SK-N-SH (cell line): ENCODE data around the gene BRME1. TPM values are rescaled to one million over a fixed set of nuclear protein-coding genes. Genes with fewer than 3 reads are reported as not detected.

Experiments
- CTCF ChIA-PET: fragments of 300-600, 350-600 bp; formaldehyde crosslinking; extraction: SDS; loops from one replicate; lab custom pipeline; 2021; lab: Yijun Ruan, JAX
- POLR2A ChIA-PET: fragments of 350-600 bp; sonication (Branson Sonifier 250); formaldehyde crosslinking; extraction: SDS; loops from one replicate; lab custom pipeline; 2020; ENCODE audit warnings: antibody characterized with exemption, inconsistent platforms; lab: Yijun Ruan, JAX
- DNase-seq: peaks from one replicate; pipeline ENCODE4 v3.0.0; 2012
- H2AFZ ChIP-seq: fragments of 200-600 bp; sonication (generic); 2 replicates; pipeline ENCODE4 v1.8.1; 2016; ENCODE audit warnings: antibody characterized with exemption, mild to moderate bottlenecking, low read depth
- H3F3A ChIP-seq: fragments of 200-600 bp; sonication (generic); replicated peaks from 2 replicates; pipeline ENCODE3; 2016; ENCODE audit warnings: antibody characterized with exemption, mild to moderate bottlenecking; ENCODE audit not compliant: insufficient read depth
- H3K27ac ChIP-seq, 2 experiments: fragments of 200-500 bp in 1 of 2; fragments of 200-600 bp in 1 of 2; sonication (Bioruptor generic) in 1 of 2; sonication (generic), shearing (Covaris generic) in 1 of 2; 2 replicates each; pipeline versions ENCODE4 v1.5.1 to v1.6.1; 2014 to 2016; ENCODE audit warnings: low read depth in 2 of 2, inconsistent platforms in 1 of 2, low read length in 1 of 2, mild to moderate bottlenecking in 1 of 2, mixed read lengths in 1 of 2
- H3K27me3 ChIP-seq: fragments of 200-600 bp; sonication (generic), shearing (Covaris generic); 2 replicates; pipeline ENCODE4 v1.6.1; 2016; ENCODE audit warnings: mixed run types; ENCODE audit not compliant: insufficient read depth
- H3K36me3 ChIP-seq, 2 experiments: fragments of 200-500 bp in 1 of 2; fragments of 200-600 bp in 1 of 2; sonication (Bioruptor generic) in 1 of 2; sonication (generic) in 1 of 2; replicated peaks in 1 of 2; 2 replicates each; pipeline versions ENCODE3 to v1.5.1; 2014 to 2016; ENCODE audit warnings: low read length in 1 of 2, mild to moderate bottlenecking in 1 of 2; ENCODE audit not compliant: insufficient read depth in 2 of 2, control insufficient read depth in 1 of 2
- H3K4me1 ChIP-seq, 2 experiments: fragments of 200-500 bp in 1 of 2; fragments of 200-600 bp in 1 of 2; sonication (Bioruptor generic) in 1 of 2; sonication (generic), shearing (Covaris generic) in 1 of 2; 2 replicates each; pipeline versions ENCODE4 v1.5.1 to v1.6.1; 2014 to 2016; ENCODE audit warnings: low read depth in 1 of 2, low read length in 1 of 2, mixed run types in 1 of 2; ENCODE audit not compliant: insufficient read depth in 2 of 2, control insufficient read depth in 1 of 2
- H3K4me2 ChIP-seq: fragments of 200-600 bp; sonication (generic), shearing (Covaris generic); 2 replicates; pipeline ENCODE4 v1.6.1; 2017; ENCODE audit warnings: mixed run types
- H3K4me3 ChIP-seq, 2 experiments: fragments of 200-500 bp in 1 of 2; fragments of 200-600 bp in 1 of 2; sonication (Bioruptor generic) in 1 of 2; sonication (generic), shearing (Covaris generic) in 1 of 2; 2 replicates each; pipeline versions ENCODE4 v1.5.1 to v1.8.1; 2014 to 2016; ENCODE audit warnings: low read depth in 2 of 2, inconsistent platforms in 1 of 2, low read length in 1 of 2, mild to moderate bottlenecking in 1 of 2, mixed read lengths in 1 of 2, moderate library complexity in 1 of 2
- H3K79me2 ChIP-seq: fragments of 200-600 bp; sonication (generic); 2 replicates; pipeline ENCODE4 v1.8.1; 2017; ENCODE audit warnings: mild to moderate bottlenecking; ENCODE audit not compliant: insufficient read depth
- H3K9ac ChIP-seq: fragments of 200-600 bp; sonication (generic); 2 replicates; pipeline ENCODE4 v1.6.1; 2017; ENCODE audit warnings: mixed run types
- H3K9me2 ChIP-seq: fragments of 200-600 bp; sonication (generic); 2 replicates; pipeline ENCODE4 v1.6.1; 2017; ENCODE audit warnings: mixed run types
- H3K9me3 ChIP-seq: fragments of 200-600 bp; sonication (generic); 2 replicates; pipeline ENCODE4 v1.6.1; 2017; ENCODE audit warnings: mixed run types, mild to moderate bottlenecking, moderate library complexity
- H4K20me1 ChIP-seq: fragments of 200-600 bp; sonication (generic); 2 replicates; pipeline ENCODE4 v1.6.1; 2017; ENCODE audit warnings: mild to moderate bottlenecking, mixed run types; ENCODE audit not compliant: insufficient read depth
- CTCF ChIP-seq: fragments of 200-600 bp; sonication (generic); IDR thresholded peaks from 2 replicates; pipeline ENCODE4 v1.6.1; 2017; ENCODE audit warnings: antibody characterized with exemption, mild to moderate bottlenecking, moderate library complexity
- ELF1 ChIP-seq: IDR thresholded peaks from 2 replicates; pipeline ENCODE4 v1.4.0; 2012
- EP300 ChIP-seq, 2 experiments: IDR thresholded peaks; 2 replicates each; pipeline versions ENCODE4 v1.4.0 to v1.6.1; 2012; ENCODE audit warnings: borderline replicate concordance in 1 of 2, low read depth in 1 of 2, low read length in 1 of 2
- EZH2phosphoT487 ChIP-seq: fragments of 200-600 bp; sonication (generic); IDR thresholded peaks from 2 replicates; pipeline ENCODE4 v1.6.1; 2017; ENCODE audit warnings: low read depth, mixed run types, mild to moderate bottlenecking, antibody characterized with exemption, moderate library complexity, borderline replicate concordance
- FOSL2 ChIP-seq: IDR thresholded peaks from 2 replicates; pipeline ENCODE4 v1.4.0; 2012; ENCODE audit warnings: low read depth, mild to moderate bottlenecking, moderate library complexity, borderline replicate concordance
- FOXJ3 ChIP-seq: sonication (generic); formaldehyde crosslinking; IDR thresholded peaks from 2 replicates; pipeline ENCODE4 v1.5.1; 2020; ENCODE audit warnings: mild to moderate bottlenecking, missing genetic modification reagents
- FOXM1 ChIP-seq: IDR thresholded peaks from 2 replicates; pipeline ENCODE4 v1.4.0; 2012; ENCODE audit warnings: low read depth, mild to moderate bottlenecking
- GABPA ChIP-seq: IDR thresholded peaks from 2 replicates; pipeline ENCODE4 v1.4.0; 2012; ENCODE audit warnings: low read depth, mild to moderate bottlenecking
- IRF3 ChIP-seq: fragments of 150-350 bp; IDR thresholded peaks from 2 replicates; pipeline ENCODE4 v1.6.1; 2016; ENCODE audit warnings: mild to moderate bottlenecking, low read depth, low read length
- MAX ChIP-seq: IDR thresholded peaks from 2 replicates; pipeline ENCODE4 v1.4.0; 2012; ENCODE audit warnings: low read depth
- MEF2A ChIP-seq: IDR thresholded peaks from 2 replicates; pipeline ENCODE4 v1.4.0; 2012; ENCODE audit warnings: low read depth, borderline replicate concordance
- NFIC ChIP-seq: IDR thresholded peaks from 2 replicates; pipeline ENCODE4 v1.4.0; 2012; ENCODE audit warnings: borderline replicate concordance
- NRF1 ChIP-seq: IDR thresholded peaks from 2 replicates; pipeline ENCODE4 v1.6.1; 2012; ENCODE audit warnings: low read depth, mild to moderate bottlenecking, low read length
- PBX3 ChIP-seq: IDR thresholded peaks from 2 replicates; pipeline ENCODE4; 2012
- RAD21 ChIP-seq: IDR thresholded peaks from 2 replicates; pipeline ENCODE4 v1.6.1; 2012; ENCODE audit warnings: mild to moderate bottlenecking, low read length
- RCOR1 ChIP-seq: fragments of 150-350 bp; IDR thresholded peaks from 2 replicates; pipeline ENCODE4 v1.6.1; 2017; ENCODE audit warnings: antibody characterized with exemption, low read length
- RFX5 ChIP-seq: IDR thresholded peaks from 2 replicates; pipeline ENCODE4 v1.6.1; 2012; ENCODE audit warnings: mild to moderate bottlenecking, improper control_type of control experiment, low read length
- RXRA ChIP-seq: IDR thresholded peaks from 2 replicates; pipeline ENCODE4 v1.4.0; 2012; ENCODE audit warnings: low read depth, mild to moderate bottlenecking, borderline replicate concordance
- SIN3A ChIP-seq: IDR thresholded peaks from 2 replicates; pipeline ENCODE4 v1.6.1; 2012; ENCODE audit warnings: low read depth, mild to moderate bottlenecking, low read length, moderate library complexity, borderline replicate concordance
- SMC3 ChIP-seq: IDR thresholded peaks from 2 replicates; pipeline ENCODE4 v1.6.1; 2012; ENCODE audit warnings: low read depth, low read length, improper control_type of control experiment
- TAF1 ChIP-seq: IDR thresholded peaks from 2 replicates; pipeline ENCODE4 v1.6.1; 2012; ENCODE audit warnings: low read depth, mild to moderate bottlenecking, low read length, moderate library complexity, borderline replicate concordance
- TEAD4 ChIP-seq: IDR thresholded peaks from 2 replicates; pipeline ENCODE4 v1.4.0; 2012; ENCODE audit warnings: mild to moderate bottlenecking, borderline replicate concordance; ENCODE audit not compliant: insufficient read depth
- USF2 ChIP-seq: fragments of 150-350 bp; IDR thresholded peaks from 2 replicates; pipeline ENCODE4 v1.6.1; 2017; ENCODE audit warnings: antibody characterized with exemption, low read length, low read depth, borderline replicate concordance
- ZBTB33 ChIP-seq: IDR thresholded peaks from 2 replicates; pipeline ENCODE4 v1.4.0; 2012; ENCODE audit warnings: low read depth, borderline replicate concordance
- WGBS: methylation state at CpG from one replicate; pipeline ENCODE4 v1.1.6; 2017; ENCODE audit warnings: low lambda C conversion rate; 5-methylcytosine and 5-hydroxymethylcytosine counted together
- polyA plus RNA-seq, 3 experiments: library from polyadenylated mRNA; depleted of rRNA; stranded (reverse); fragments of >200 nt; gene quantifications; 2 replicates each; pipeline ENCODE4 v1.2.3, GENCODE V29; 2012

Gene BRME1
- polyA plus RNA-seq, 1 of the 3 experiments (the other 2 are of a cell fraction), result 1.5 TPM

- peak overlapping the region; percentile 73 for H3K4me2 ChIP-seq
- CTCF ChIA-PET, result interaction anchor here (1.0 to 2.9 kb wide), 5 partner anchors 11 to 63 kb away, joined by 3 to 18 read pairs (median 8); no protein-coding TSS in a partner anchor
- TF ChIP-seq NRF1 (no peak), SMC3 (no peak), MEF2A (peak; percentile 92), CTCF (peak; percentile 20; the same call in 1 of the 2 replicates), SIN3A (no peak), EP300 (IDR thresholded peaks at IDR 0.05; ENCODE audit: borderline replicate concordance in 1 of 2, low read depth in 1 of 2, low read length in 1 of 2) (peak in 1 of 2 experiments; percentile 69; a peak in 1 of 4 replicates), USF2 (no peak), ELF1 (no peak), MAX (peak; percentile 42; the same call in 1 of the 2 replicates), RXRA (peak; percentile 47; the same call in 1 of the 2 replicates), FOSL2 (no peak), EZH2phosphoT487 (no peak), NFIC (peak; percentile 36; the same call in 1 of the 2 replicates), ZBTB33 (no peak), TAF1 (peak; percentile 49; the same call in 1 of the 2 replicates), GABPA (peak; percentile 48), RFX5 (no peak), RCOR1 (no peak; the same call in 1 of the 2 replicates), FOXJ3 (no peak), IRF3 (no peak), TEAD4 (no peak), PBX3 (peak; percentile 37; the same call in 1 of the 2 replicates), FOXM1 (no peak), RAD21 (peak; percentile 5; the same call in 1 of the 2 replicates)
Measured at GRCh38 chr19:13847407-13848339, 58.2 kb downstream of the BRME1 start.

More at GRCh38 chr19:13847407-13848339, 58.2 kb downstream of the BRME1 start:
- Histone ChIP-seq H3K27me3 (no peaks in the 10 kb centered on the region), H4K20me1 (no peaks in the 10 kb centered on the region), H3K27ac (peak overlapping the region; percentile 100), H3K79me2 (peaks cover 23% of the 10 kb centered on the region), H3K9ac (peak overlapping the region; percentile 94), H3K9me3 (no peaks in the 10 kb centered on the region), H3K4me3 (peak overlapping the region; percentile 52 to 65), H2AFZ (no peak overlapping the region), H3K4me1 (peaks cover 40 to 44% of the 10 kb centered on the region in 2 experiments; a peak in 3 of 4 replicates), H3F3A (peaks cover 71% of the 10 kb centered on the region), H3K36me3 (no peaks in the 10 kb centered on the region), H3K9me2 (no peaks in the 10 kb centered on the region)
- peak; percentile 91 for DNase-seq
- POLR2A ChIA-PET, result interaction anchor here (0.6 to 2.2 kb wide), 8 partner anchors 8 to 100 kb away, joined by 3 to 8 read pairs (median 4); partner anchors contain the start of genes C19orf53 and PODNL1
- 10% methylated on average over 27 of the region's 47 CpGs for WGBS
